ENCODE measurements around the gene ZNF117.
A peak's percentile ranks its signal among the peaks of the same experiment; 100 is the strongest.
"Not testable (repeated sequence)": the region's sequence is repeated elsewhere in the genome, so short reads cannot be mapped to it uniquely, and the experiment has no call there.

ZNF117 gene

GRCh38 chr7:65025023-65025422 lies 34.2 kb upstream of the ZNF117 start:
- H2AFZ ChIP-seq (ENCODE audit: low read depth, low read length); H3K9ac ChIP-seq (ENCODE audit: low read length); H3K36me3 ChIP-seq (replicated peaks; ENCODE audit: low read depth, low read length); H3K4me1 ChIP-seq (ENCODE audit: low read length); H3K4me2 ChIP-seq (ENCODE audit: low read length); H3K27ac ChIP-seq (ENCODE audit: low read length); H3K9me3 ChIP-seq (ENCODE audit: insufficient read depth, low read length); H3K27me3 ChIP-seq (ENCODE audit: low read depth, low read length); H3K79me2 ChIP-seq (ENCODE audit: low read length); H3K4me3 ChIP-seq (ENCODE audit: low read length); H4K20me1 ChIP-seq (ENCODE audit: insufficient read depth, low read length): not testable (repeated sequence)

GRCh38 chr7:65020978-65021377 lies 30.1 kb upstream of the ZNF117 start:
- not testable (repeated sequence) for H3K9ac ChIP-seq (ENCODE audit: low read length); H3K9me3 ChIP-seq (ENCODE audit: insufficient read depth, low read length); H3K4me2 ChIP-seq (ENCODE audit: low read length); H3K27ac ChIP-seq (ENCODE audit: low read length); H3K4me3 ChIP-seq (ENCODE audit: low read length); H3K4me1 ChIP-seq (ENCODE audit: low read length); H3K27me3 ChIP-seq (ENCODE audit: low read depth, low read length); H3K79me2 ChIP-seq (ENCODE audit: low read length); H2AFZ ChIP-seq (ENCODE audit: low read depth, low read length); H4K20me1 ChIP-seq (ENCODE audit: insufficient read depth, low read length); H3K36me3 ChIP-seq (replicated peaks; ENCODE audit: low read depth, low read length)

GRCh38 chr7:65009881-65010280 lies 19.0 kb upstream of the ZNF117 start:
- peaks cover 12% of the 10 kb centered on the region for H3K4me1 ChIP-seq (ENCODE audit: low read length)
- not testable (repeated sequence) for H3K4me3 ChIP-seq (ENCODE audit: low read length); H3K27me3 ChIP-seq (ENCODE audit: low read depth, low read length); H3K9me3 ChIP-seq (ENCODE audit: insufficient read depth, low read length); H4K20me1 ChIP-seq (ENCODE audit: insufficient read depth, low read length); H3K27ac ChIP-seq (ENCODE audit: low read length); H2AFZ ChIP-seq (ENCODE audit: low read depth, low read length); H3K9ac ChIP-seq (ENCODE audit: low read length); H3K36me3 ChIP-seq (replicated peaks; ENCODE audit: low read depth, low read length); H3K4me2 ChIP-seq (ENCODE audit: low read length)
- peaks cover 16% of the 10 kb centered on the region for H3K79me2 ChIP-seq (ENCODE audit: low read length)

DNA sequence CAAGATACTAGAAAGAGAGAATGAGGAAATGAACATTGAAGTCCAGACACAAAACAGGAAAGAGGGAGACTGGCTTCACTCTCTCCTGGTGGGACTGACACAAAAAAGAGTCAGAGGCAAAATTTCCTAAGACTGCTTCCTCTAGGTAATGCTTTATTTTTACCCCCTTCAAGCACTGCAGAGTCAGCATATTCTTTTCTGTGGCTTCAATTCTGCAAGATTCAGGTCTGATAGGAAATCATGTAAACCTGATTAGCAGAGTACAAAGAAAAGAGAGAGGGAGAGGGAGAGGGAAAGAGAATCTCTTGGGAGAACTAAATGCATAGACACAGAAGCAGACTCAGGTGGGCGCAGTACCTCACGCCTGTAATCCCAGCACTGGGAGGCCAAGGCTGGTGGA lies 18.6 kb upstream of the ZNF117 start:
- H3K4me1 ChIP-seq (ENCODE audit: low read length) = peaks cover 12% of the 10 kb centered on the region
- not testable (repeated sequence) for H3K9me3 ChIP-seq (ENCODE audit: insufficient read depth, low read length); H3K4me2 ChIP-seq (ENCODE audit: low read length); H3K9ac ChIP-seq (ENCODE audit: low read length); H4K20me1 ChIP-seq (ENCODE audit: insufficient read depth, low read length); H3K27me3 ChIP-seq (ENCODE audit: low read depth, low read length); H3K4me3 ChIP-seq (ENCODE audit: low read length); H2AFZ ChIP-seq (ENCODE audit: low read depth, low read length); H3K27ac ChIP-seq (ENCODE audit: low read length)
- peaks cover 21% of the 10 kb centered on the region for H3K79me2 ChIP-seq (ENCODE audit: low read length)
- peaks cover 11% of the 10 kb centered on the region for H3K36me3 ChIP-seq (replicated peaks; ENCODE audit: low read depth, low read length)

DNA sequence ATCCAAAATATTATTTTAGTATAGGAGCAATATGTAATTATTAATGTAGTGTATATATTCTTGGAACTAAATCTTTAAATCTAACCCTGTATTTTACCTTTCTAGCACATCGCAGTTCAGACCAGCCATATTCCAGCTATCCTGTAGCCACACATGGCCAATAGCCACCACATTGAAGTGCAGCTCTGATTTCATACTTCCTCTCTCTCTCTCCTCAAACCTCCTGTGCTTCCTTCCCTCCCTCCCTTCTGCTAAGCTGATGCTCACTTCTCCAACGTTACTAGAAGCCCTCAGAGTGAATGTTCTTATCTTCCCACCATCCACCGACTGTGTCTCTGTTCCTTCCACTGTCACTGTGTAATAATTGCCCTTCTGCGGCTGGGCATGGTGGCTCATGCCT lies 16.2 kb upstream of the ZNF117 start:
- not testable (repeated sequence) for H4K20me1 ChIP-seq (ENCODE audit: insufficient read depth, low read length); H3K27me3 ChIP-seq (ENCODE audit: low read depth, low read length); H3K9me3 ChIP-seq (ENCODE audit: insufficient read depth, low read length)
- peak overlapping the region; percentile 92; the same call in 1 of the 2 replicates for H3K9ac ChIP-seq (ENCODE audit: low read length)
- peak overlapping the region; percentile 49 for H3K27ac ChIP-seq (ENCODE audit: low read length)
- H3K4me1 ChIP-seq (ENCODE audit: low read length) = peaks cover 12% of the 10 kb centered on the region
- peaks cover 34% of the 10 kb centered on the region for H3K36me3 ChIP-seq (replicated peaks; ENCODE audit: low read depth, low read length)
- H2AFZ ChIP-seq (ENCODE audit: low read depth, low read length) = peak overlapping the region; percentile 86
- peak overlapping the region; percentile 91 for H3K4me3 ChIP-seq (ENCODE audit: low read length)
- H3K79me2 ChIP-seq (ENCODE audit: low read length) = peaks cover 44% of the 10 kb centered on the region
- H3K4me2 ChIP-seq (ENCODE audit: low read length) = peak overlapping the region; percentile 83

- H3K4me2 ChIP-seq (ENCODE audit: low read length) = peak within 1 kb of the TSS; percentile 83
- H3K4me1 ChIP-seq (ENCODE audit: low read length) = peaks cover 12% of the 10 kb centered on the region
- H3K9me3 ChIP-seq (ENCODE audit: insufficient read depth, low read length) = peaks cover 9% of the 10 kb centered on the region; the same call in 1 of the 2 replicates
- peak within 1 kb of the TSS; percentile 91 for H3K4me3 ChIP-seq (ENCODE audit: low read length)
- peak within 1 kb of the TSS; percentile 60 for H3K27ac ChIP-seq (ENCODE audit: low read length)
- no peaks in the 10 kb centered on the region for H3K27me3 ChIP-seq (ENCODE audit: low read depth, low read length)
- peaks cover 40% of the 10 kb centered on the region for H3K36me3 ChIP-seq (replicated peaks; ENCODE audit: low read depth, low read length)
- H3K79me2 ChIP-seq (ENCODE audit: low read length) = peaks cover 51% of the 10 kb centered on the region
- peak within 1 kb of the TSS; percentile 92 for H3K9ac ChIP-seq (ENCODE audit: low read length)
- H4K20me1 ChIP-seq (ENCODE audit: insufficient read depth, low read length) = no peaks in the 10 kb centered on the region
- peak within 1 kb of the TSS; percentile 87 for H2AFZ ChIP-seq (ENCODE audit: low read depth, low read length)
- no peak for TF ChIP-seq EZH2phosphoT487 (IDR thresholded peaks at IDR 0.05; ENCODE audit: low read depth)
- TF ChIP-seq, protein P1, sequence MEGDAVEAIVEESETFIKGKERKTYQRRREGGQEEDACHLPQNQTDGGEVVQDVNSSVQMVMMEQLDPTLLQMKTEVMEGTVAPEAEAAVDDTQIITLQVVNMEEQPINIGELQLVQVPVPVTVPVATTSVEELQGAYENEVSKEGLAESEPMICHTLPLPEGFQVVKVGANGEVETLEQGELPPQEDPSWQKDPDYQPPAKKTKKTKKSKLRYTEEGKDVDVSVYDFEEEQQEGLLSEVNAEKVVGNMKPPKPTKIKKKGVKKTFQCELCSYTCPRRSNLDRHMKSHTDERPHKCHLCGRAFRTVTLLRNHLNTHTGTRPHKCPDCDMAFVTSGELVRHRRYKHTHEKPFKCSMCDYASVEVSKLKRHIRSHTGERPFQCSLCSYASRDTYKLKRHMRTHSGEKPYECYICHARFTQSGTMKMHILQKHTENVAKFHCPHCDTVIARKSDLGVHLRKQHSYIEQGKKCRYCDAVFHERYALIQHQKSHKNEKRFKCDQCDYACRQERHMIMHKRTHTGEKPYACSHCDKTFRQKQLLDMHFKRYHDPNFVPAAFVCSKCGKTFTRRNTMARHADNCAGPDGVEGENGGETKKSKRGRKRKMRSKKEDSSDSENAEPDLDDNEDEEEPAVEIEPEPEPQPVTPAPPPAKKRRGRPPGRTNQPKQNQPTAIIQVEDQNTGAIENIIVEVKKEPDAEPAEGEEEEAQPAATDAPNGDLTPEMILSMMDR (IDR thresholded peaks at IDR 0.05; ENCODE audit: low read depth, low read length) = no peak
Measured at GRCh38 chr7:65006094-65006992, 15.5 kb upstream of the ZNF117 start, which contains the start of gene ERV3-1. Gene ERV3-1 (minus strand): TSS chr7:65006687. CDS start chr7:64993026, 13,661 bp downstream.
